ENCODE data around the gene LRRC72.

DNA sequence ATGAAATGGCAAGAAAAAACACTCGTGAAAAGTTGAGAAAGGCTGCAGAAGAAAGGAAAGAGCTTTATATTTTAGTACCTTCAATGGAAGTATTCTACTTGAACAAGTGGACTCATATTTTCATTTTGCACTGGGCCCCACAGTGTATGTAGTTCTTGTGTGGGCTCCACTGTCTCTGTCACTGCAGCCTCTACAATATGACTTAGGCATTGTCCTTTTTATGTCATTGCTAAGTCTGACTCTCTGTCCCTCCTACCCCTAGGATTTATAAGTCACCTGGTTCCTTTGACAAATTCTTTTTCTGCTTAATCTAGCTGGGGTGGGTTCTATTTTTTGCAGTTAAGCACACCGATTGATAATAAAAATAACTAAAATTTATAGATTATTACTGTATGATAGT lies 33.4 kb upstream of the LRRC72 start:
- TF ChIP-seq, protein P1, sequence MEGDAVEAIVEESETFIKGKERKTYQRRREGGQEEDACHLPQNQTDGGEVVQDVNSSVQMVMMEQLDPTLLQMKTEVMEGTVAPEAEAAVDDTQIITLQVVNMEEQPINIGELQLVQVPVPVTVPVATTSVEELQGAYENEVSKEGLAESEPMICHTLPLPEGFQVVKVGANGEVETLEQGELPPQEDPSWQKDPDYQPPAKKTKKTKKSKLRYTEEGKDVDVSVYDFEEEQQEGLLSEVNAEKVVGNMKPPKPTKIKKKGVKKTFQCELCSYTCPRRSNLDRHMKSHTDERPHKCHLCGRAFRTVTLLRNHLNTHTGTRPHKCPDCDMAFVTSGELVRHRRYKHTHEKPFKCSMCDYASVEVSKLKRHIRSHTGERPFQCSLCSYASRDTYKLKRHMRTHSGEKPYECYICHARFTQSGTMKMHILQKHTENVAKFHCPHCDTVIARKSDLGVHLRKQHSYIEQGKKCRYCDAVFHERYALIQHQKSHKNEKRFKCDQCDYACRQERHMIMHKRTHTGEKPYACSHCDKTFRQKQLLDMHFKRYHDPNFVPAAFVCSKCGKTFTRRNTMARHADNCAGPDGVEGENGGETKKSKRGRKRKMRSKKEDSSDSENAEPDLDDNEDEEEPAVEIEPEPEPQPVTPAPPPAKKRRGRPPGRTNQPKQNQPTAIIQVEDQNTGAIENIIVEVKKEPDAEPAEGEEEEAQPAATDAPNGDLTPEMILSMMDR (IDR thresholded peaks at IDR 0.05; ENCODE audit: poor library complexity), result no peak
- TF ChIP-seq EZH2 (IDR thresholded peaks at IDR 0.05; ENCODE audit: borderline replicate concordance) (no peak), EZH2phosphoT487 (IDR thresholded peaks at IDR 0.05; ENCODE audit: low read depth, severe bottlenecking, unreplicated experiment) (no peak)

Data from hepatocyte (in vitro differentiated cells).